ENCODE data around the gene CIITA.

CIITA gene

DNA sequence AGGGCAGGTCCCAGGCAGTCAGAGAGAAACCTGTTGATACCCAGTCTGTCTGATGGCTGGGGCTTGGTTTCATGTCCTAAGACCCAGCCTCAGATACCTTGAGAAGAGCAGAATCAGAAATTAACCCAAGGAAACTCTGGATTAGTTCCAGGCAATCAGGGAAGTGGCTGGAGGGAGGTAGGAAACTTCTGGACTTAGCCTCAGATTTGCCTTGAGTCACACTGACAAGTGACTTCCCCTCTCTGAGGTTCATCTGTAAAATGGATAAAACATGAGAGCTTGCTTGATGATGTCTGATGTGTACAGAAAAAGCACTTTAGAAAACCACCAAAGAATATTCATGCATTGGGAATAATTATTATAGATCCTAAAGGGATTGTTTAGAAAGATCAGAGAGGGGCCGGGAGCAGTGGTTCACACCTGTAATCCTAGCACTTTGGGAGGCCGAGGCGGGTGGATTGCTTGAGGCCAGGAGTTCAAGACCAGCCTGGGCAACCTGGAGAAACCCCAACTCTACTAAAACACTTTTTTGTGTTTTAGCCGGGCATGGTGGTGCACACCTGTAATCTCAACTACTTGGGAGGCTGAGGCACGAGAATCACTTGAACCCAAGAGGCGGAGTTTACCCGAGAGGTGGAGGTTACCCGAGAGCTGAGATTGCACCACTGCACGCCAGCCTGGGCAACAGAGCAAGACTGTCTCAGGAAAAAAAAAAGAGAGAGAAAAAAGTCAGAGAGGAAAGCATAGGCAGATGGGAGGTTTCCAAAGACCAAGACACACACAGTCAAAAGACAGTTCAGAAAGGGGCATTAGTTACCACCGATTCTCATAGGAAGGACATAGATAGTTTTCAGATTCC, 3.8 kb downstream of the CIITA start:
- DNase-seq = no peak

DNA sequence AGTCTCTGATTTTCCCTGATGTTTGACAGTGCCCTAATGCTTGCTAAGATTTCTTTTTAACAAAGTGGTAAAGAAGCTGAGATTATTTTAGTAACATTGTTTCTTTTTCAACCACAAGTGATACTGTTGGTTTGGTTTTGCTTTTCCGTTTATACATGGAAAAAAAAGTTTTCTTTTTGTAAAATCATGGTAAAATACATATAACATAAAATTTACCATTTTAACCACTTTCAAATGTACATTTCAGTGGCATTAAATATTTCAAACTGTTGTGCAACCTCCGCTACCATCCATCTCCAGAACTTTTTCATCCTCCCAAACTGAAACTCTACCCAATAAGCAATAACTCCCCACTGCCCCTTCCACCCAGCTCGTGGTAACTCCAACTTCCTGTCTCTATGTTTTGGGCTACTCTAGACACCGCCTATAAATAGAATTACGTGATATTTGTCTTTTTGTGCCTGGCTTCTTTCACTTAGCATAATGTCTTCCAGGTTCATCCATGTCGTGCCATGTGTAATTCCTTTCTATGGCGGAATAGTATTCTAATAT, 4.6 kb downstream of the CIITA start:
- no peak for DNase-seq

DNA sequence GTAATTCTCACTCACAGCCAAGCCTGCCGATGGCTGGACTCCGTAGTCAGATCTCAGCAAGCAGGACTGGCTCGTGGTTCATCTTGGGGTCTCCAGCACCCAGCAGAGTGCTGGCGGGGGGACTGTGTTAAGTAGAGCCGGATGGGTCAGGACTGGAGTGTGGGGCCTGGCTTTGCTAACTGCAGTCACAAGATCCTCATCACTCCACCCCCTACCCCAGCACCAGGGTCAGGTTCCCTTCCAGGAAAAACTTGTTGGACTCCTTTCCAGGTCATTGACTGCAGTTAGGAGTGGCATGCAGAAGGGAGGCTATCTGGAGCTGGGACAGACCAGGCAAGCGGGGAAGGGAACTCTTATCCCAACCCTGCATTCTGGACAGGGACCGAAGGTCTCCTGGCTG, 6.0 kb downstream of the CIITA start:
- DNase-seq = no peak

- DNase-seq = no peak
Observed at GRCh38 chr16:10885246-10885645, 8.2 kb downstream of the CIITA start.

DNA sequence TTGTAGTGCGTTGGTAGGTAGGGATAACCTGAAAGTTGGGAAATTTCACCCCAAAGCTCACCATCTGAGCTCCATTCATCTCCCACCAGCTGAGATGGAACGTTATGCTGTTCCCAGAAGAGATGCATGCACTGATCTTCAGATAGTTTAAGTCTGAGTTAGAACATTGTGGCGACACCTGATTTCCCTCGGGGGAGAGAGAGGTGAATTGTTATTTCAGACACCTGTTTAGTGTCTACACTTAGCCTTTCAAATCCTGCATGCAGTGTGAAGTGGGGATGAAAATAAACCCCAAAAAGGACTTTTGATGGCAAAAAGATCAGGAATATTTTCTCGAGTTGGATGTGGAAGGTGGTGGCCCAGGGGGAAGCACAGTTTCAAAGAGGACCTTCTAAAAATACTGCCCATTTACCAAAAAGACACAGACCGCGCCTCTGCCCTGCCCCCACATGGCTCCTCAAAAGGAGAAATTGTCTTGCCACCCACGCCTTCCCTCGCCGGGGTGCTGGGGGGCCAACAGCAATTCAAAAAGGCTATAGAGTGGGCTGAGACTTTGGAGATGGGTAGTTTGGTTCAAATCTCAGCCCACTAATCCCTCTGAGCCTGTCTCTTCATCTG, 11.4 kb downstream of the CIITA start:
- DNase-seq = no peak

- no peak for DNase-seq
Observed at GRCh38 chr16:10889855-10890254, 12.9 kb downstream of the CIITA start.

DNA sequence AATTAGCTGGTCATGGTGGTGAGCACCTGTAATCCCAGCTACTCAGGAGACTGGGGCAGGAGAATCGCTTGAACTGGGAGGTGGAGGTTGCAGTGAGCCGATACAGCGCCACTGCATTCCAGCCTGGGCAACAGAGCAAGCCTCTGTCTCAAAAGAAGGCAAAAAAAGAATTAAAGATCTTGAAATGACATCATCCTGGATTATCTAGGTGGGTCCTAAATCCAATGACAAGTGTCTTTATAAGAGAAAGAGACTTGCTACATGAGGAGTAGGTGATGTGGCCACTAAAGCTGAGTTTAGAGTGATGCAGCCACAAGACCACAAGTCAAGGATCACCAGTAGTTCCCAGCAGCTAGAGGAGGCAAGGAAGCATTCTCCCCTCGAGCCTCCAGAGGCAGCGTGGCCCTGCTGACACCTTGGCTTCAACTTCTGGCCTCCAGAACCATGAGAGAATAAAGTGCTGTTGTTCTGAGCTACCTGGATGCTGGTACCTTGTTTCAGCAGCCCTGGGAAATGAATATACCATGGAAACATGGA, 15.8 kb downstream of the CIITA start:
- no peak for DNase-seq

- DNase-seq = no peak
Observed at GRCh38 chr16:10895053-10895946, 18.3 kb downstream of the CIITA start.

GRCh38 chr16:10896165-10896564, 19.2 kb downstream of the CIITA start:
- no peak for DNase-seq

DNA sequence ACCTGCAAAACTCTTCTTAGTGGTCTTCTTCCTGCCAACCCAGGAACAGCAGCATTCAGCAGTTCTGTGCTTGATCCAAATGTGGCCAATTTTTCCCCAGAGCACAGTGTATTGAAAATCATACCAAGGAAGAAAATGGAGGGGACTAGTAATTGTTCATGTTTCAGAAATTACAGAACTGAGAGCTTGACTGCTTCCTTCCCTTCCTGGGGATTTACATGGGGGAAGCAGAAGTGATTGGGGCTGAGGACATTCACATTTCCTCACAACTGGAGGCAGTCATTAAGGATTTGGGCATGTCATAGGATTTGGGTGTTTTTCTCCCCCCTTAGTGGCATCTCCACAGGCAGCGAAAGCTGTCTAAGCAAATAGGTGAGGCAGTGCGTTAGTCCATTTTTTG, 19.7 kb downstream of the CIITA start:
- no peak for DNase-seq

DNA sequence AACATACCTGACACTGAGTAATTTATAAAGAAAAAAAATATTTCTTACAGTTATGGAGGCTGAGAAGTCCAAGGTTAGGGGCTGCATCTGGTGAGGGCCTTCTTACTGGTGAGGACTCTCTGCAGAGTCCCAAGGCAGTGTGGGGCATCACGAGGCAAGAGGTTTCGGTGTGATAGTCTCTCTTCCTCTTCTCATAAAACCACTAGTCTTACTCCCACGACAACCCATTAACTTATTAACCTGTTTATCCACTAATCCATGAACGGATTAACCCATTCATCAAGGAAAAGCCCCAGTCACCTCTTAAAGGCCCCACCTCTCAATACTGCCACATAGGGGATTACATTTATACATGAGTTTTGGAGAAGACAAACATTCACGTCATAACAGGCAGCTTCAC, 20.1 kb downstream of the CIITA start:
- no peak for DNase-seq

DNA sequence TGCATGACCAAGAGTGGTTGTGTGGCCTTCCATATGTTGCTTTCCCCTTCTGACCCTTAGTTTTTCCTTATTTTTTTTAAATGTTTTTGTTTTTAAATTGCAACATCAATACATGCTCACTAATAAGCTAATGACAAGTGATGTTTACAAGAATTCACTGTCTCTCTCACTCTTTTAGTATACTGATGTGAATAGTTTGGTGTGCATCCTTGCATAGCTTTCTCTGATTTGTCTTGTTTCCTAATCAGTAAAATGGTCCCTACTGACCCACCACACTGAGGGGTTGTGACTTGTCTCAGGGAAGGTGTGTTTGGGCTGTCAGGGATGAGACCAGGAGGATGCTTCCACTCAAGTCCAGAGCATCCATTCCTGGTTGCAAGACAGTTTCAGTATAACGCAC, 26.0 kb downstream of the CIITA start:
- no peak for DNase-seq

- DNase-seq = no peak
Observed at GRCh38 chr16:10906482-10906881, 29.5 kb downstream of the CIITA start.

- DNase-seq = no peak
Observed at GRCh38 chr16:10906914-10907756, 30.1 kb downstream of the CIITA start.

DNA sequence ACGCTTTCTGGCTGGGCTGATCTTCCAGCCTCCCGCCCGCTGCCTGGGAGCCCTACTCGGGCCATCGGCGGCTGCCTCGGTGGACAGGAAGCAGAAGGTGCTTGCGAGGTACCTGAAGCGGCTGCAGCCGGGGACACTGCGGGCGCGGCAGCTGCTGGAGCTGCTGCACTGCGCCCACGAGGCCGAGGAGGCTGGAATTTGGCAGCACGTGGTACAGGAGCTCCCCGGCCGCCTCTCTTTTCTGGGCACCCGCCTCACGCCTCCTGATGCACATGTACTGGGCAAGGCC, 30.7 kb downstream of the CIITA start:
- DNase-seq = no peak

DNA sequence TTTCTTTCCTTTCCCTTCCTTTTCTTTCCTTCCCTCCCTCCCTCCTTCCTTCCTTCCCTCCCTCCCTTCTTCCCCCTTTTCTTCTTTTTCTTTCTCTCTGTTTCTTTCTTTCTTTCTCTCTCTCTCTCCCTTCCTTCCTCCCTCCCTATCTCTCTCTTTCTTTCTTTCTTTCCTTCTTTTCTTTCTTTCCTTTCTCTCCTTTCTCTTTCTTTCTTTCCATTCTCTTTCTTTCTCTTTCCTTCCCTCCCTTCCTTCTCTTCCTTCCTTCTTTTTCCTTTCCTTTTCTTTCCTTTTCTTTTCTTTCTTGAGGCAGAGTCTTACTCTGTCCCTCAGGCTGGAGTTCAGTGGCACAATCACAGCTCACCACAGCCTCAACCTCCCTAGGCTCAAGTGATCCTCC, 34.3 kb downstream of the CIITA start:
- DNase-seq = no peak

GRCh38 chr16:10916534-10916933, 39.5 kb downstream of the CIITA start:
- no peak for DNase-seq

- DNase-seq = peak; percentile 73
Observed at GRCh38 chr16:10918294-10919002, 41.4 kb downstream of the CIITA start.

DNA sequence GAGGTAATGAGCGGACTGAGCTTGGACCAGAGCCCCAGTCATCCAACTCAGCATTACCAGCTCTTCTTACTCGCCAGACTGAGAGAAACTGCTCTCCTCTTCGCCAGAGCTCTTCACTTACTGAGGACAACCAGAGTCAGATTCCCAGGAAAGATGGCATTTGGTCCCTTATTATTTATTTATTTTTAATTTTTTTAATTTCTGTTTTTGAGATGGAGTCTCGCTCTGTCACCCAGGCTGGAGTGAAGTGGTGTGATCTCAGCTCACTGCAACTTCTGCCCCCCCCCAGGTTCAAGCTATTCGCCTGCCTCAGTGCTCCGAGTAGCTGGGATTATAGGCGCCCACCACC, 42.0 kb downstream of the CIITA start:
- no peak for DNase-seq

- DNase-seq = no peak
Observed at GRCh38 chr16:10920726-10921427, 43.9 kb downstream of the CIITA start.

All from GOT3 (cell line).